GM19043 (cell line): ENCODE data around the gene PAX5.

Source experiments
- ATAC-seq: cut with Tn5 transposase; IDR thresholded peaks from one replicate; pipeline ENCODE4 v1.9.1; 2021; ENCODE audit warnings: low read depth; ENCODE audit not compliant: unreplicated experiment

PAX5 gene

DNA sequence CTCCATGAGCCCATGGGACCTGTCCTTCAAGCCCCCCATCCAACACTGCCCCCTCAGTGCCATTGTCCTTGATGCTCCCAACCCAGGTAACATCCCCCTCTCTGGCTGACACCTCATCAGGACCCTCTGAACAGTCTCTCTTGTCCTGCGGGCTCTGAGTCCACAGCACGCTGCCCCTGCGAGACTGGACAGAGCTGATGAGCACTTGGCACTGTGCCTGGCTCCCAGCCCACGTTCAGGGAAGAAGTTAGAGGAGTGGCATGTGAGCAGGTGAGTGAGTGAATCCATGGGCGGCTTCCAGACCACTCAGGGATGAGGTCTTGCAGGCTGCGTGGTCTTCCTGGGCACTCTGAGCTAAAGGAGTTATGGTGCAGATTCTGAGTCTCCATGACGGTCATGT, 70.7 kb downstream of the PAX5 start:
- no peak for ATAC-seq

DNA sequence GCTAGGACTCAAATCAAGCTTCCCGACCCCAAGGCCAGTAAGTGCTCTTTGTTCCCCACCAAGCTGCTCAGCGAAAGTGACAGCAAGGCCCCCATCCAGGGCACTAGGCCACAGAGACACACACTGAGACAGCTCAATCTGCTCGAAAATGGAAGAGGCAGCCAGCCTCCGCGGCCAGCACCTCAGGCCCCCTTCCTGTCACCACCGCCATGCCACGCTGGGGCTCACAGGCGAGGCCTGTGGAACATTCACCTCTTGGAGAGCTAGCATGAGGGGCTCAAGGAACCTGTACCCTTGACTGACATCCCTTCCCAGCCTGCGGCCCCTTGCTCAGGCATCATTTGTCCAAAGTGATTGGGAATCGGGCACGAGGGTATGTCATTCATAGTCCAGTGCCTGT, 71.4 kb downstream of the PAX5 start:
- no peak for ATAC-seq

- no peak for ATAC-seq
Measured at GRCh38 chr9:36961561-36962325, 72.3 kb downstream of the PAX5 start.

DNA sequence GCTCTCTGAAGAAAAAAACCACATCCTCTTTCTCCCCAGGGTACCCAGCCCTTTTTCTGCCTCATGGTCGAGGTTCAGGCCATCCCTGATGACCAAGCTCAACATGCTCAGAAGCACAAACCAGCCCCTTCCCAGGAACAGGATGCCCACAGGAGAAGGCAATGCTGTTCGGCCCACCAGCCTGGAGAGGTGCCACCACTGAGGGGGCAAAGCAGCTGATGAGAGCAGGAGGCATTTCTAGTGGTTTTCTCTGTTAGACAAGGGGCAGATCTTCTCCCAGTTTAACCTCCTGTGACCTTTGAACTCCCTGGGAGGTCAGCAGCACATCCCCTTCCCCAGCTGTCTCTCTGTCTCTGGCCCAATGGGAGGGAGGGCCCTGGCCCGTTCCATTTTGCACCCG, 73.0 kb downstream of the PAX5 start:
- no peak for ATAC-seq

GRCh38 chr9:36960575-36960955, 73.5 kb downstream of the PAX5 start:
- ATAC-seq, result no peak

- no peak for ATAC-seq
Measured at GRCh38 chr9:36959681-36960574, 74.1 kb downstream of the PAX5 start.

- ATAC-seq, result no peak
Measured at GRCh38 chr9:36956908-36957307, 77.2 kb downstream of the PAX5 start.

DNA sequence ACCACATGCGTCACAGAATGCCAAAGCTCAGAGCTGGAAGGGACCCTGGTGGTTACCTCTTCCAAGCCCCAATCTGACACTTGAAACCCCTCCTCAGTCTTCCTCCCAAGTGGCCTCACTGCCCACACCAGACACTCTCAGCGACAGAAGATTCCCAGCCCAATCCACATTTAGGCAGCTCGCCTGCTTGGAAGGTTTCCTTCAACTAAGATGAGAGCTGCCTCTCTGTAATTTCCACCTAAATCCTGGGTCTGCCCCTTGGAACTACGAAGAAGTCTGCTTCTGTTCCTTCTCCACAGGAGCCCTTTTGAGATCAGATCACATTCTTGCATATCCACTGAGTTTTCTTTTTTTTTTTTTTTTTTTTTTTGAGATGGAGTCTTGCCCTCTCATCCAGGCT, 83.7 kb downstream of the PAX5 start:
- no peak for ATAC-seq

- no peak for ATAC-seq
Measured at GRCh38 chr9:36949466-36949865, 84.6 kb downstream of the PAX5 start.

DNA sequence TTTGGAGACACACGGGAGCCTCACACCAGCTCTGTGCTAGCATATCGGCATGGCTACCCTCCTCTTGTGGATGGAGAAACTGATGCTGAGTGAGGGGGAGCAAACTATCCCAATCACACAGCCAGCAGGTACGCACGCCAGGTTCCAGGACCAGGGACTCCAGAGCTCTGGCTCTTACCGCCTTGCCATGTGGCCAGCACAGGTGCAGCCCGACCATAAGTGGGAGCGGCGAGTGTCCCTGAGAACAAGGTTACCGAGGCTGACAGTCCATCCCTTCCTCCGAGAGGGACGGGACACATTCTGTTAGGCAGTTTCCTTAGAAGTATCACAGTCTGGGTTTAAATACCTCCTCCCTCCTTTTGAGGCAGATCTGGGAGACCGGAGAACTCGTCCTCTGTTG, 86.0 kb downstream of the PAX5 start:
- ATAC-seq, result no peak

DNA sequence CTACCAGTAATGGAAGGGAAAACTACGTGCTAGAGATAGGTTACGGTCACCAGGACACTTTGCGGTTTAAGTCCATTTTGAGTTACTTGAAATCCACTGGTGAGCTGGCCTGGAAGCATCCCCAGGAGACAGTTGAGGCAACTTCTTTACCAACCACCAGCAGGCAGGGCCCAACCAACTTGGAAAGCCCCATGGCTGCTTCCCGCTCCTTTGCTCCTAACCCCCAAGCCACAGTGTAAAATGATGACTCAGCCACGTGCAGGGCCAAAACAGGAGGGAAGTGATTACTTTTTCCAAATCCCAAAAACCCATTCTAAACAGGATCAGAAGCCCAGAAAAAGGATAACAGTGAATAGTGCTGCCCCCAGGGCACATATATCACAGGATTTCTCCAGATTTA, 87.4 kb downstream of the PAX5 start:
- ATAC-seq, result no peak

DNA sequence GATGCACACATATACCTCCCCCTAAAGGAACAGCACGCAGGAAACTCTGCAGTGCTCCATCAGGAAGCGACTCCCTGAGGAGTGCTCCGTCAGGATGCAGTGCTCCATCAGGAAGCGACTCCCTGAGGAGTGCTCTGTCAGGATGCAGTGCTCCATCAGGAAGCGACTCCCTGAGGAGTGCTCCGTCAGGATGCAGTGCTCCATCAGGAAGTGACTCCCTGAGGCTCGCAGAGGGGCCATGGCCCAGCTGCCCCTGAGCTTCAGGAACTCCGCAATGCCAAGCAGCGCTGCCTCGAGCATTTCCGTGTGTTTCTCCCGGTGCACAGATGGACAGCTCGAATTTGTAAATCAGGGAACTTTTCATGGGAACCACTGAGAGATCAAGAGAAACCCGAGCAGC, 88.1 kb downstream of the PAX5 start:
- no peak for ATAC-seq

GRCh38 chr9:36942891-36943290, 91.2 kb downstream of the PAX5 start:
- ATAC-seq, result no peak

DNA sequence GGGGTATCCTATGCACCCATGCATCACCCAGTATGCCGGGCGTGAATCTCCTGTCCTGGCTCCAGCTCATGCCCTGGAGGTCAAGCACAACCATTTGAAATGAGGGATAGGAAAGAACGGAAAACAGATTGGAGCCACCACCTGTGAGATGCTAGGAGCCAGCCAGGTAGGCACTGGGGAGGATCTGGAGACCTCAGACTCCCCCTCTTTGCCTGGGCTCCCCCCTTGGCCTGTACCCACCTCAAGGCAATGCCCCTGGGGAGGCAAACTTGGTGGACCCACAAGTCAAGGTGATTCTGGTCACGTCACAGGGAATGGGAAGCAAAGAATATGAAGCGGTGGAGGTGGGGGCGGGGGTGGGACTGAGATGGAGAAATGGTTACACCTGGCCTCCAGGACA, 92.6 kb downstream of the PAX5 start:
- ATAC-seq, result no peak

GRCh38 chr9:36940881-36941280, 93.2 kb downstream of the PAX5 start:
- no peak for ATAC-seq

- ATAC-seq, result no peak
Measured at GRCh38 chr9:36940500-36940853, 93.6 kb downstream of the PAX5 start.

GRCh38 chr9:36939655-36940499, 94.2 kb downstream of the PAX5 start:
- no peak for ATAC-seq

GRCh38 chr9:36939214-36939613, 94.9 kb downstream of the PAX5 start:
- no peak for ATAC-seq

GRCh38 chr9:36938617-36939016, 95.5 kb downstream of the PAX5 start:
- no peak for ATAC-seq

GRCh38 chr9:36937951-36938350, 96.1 kb downstream of the PAX5 start:
- ATAC-seq, result no peak

- no peak for ATAC-seq
Measured at GRCh38 chr9:36937346-36937745, 96.7 kb downstream of the PAX5 start.
